HG02840 (cell line): ENCODE results near the gene TBX2.

Experiments
- ATAC-seq: cut with Tn5 transposase; IDR thresholded peaks from one replicate; pipeline ENCODE4 v1.9.1; 2021; ENCODE audit warnings: mild to moderate bottlenecking, moderate library complexity, moderate number of reproducible peaks; ENCODE audit not compliant: unreplicated experiment, low FRiP score

Gene TBX2

DNA sequence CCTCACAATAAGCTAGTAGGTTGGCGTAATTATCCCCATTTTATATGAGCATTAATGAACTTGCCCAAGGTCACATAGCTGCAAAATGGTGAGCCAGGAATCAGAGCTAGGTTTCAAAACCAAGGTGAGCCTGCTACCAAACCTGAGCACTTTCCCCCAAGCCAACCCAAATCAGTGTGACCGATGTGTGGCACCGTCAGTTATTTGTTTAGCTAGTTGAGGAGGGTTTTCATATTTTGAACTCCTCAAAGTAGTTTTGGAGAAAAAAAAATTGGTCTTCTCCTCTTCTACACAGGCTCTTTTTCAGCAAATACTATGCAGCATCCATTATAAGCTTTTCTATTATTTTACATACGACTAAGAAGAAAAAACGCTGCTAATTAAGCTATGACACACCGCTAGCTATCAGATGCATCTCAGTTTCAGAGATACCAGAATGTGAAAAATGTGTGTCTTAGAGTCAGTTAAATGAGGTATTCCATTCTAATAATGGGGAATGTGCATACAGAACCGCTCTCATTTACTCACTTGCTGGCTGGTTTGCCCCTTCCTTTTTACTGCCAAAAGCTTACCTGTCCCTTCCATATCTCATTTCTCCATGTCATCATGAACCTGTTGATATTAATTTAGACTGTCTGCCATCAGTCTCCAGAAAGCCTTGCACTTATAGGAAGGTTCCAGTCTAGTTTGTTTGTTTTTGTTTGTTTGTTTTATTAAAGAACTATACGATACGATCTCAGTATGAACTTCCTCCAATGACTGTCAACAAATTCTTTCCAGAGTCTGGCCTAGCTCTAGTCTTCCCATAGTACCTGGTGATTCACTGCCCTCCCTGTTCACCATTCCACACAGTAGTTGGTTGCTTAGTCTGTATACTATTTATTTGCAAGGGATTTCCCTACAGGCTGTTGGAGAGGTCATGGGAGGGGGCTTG, 50.3 kb downstream of the TBX2 start:
- ATAC-seq, result no peak

DNA sequence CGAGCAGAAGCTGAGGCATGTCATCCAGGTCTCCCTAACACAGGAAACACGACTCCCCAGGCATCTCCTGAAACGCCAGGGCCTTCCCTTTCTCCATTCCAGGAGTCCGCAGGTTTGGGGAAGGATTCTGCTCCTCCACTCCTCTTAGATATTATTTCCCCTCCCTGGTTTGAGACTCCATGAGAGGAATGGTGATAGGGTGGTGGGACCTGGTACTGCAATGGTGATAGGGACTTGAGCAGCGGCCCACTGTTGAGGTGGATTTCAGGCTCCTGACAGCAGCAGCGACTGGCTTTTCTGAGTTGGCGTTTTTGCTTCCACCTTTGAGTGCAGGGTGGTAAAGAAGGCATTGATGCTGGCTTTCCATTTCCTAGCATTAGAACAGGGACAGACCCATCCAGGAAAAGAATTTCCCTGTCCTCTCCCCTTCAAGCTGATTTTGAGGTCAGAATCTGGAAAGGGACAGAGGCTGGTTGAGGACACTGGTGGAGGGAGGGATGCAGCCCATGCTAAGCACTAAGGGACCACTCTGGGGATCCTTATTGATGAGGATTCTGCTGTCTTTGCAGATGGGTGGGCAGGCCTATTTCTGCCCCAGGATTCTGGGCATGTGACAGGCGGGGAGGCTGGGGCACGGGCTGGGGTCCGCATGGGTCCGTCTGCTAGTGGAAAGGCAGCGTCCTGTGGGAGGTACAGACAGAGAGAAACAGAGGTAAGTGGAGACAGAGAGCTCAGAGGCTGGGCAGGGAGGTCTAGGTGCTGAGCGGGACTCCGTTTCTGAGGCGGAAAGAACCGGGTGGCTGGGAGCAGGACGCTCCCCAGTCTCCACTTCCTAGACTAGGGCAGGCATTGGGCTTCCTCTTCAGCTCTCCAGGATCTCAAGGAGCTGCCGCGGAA, 51.2 kb downstream of the TBX2 start:
- no peak for ATAC-seq

GRCh38 chr17:61451538-61452300, 52.1 kb downstream of the TBX2 start:
- ATAC-seq, result no peak

DNA sequence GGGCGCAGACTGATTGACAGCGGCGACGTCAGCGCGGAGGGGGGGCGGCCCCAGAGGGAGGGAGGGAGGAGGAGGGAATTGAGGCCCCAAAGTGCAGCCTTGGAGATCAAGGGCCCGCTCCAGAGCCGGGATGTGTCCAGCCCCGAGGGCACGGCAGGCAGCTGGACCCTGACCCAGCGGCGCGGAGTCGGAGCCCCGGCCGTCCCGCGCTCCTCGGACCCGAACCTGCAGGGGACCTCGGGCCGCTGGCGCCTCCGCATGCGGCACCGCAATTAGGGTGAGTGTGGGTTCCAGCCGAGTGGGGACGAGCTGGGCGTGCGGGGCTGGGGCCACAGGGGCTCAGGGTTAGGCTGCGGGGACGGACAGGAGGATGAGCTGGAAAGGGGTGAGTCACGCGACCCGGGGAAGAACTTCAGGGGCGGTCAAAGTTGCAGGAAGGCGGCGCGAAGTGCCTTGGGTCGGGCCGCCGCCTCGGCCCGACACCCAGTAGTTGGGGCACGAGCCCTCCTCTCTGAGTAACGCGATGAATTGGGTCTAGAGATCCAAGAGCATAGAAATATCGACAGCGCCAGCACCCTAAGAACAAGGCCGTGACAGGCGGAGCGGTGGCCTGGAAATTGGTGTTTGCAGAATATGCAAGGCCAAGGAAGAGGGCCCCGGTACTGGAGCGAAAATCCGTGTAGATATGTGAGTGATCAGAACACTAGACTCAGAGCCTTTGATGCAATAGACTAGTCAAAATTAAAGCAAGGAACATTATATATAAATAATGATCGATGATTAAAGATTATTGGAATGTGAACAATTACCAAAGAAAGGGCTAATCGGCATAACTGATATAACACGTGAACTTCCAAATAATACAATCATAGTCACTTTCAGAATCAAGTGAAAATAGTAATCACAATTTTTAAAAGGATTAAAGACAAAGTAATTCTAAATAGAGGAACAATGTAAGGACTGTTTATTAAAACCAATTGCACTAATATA, 53.0 kb downstream of the TBX2 start, which contains the start of gene TBX4:
Gene TBX4 (plus strand): TSS at position 122 of the 990 bp plus-strand sequence. CDS start 4,069 bp downstream, outside the sequence.
- no peak for ATAC-seq

DNA sequence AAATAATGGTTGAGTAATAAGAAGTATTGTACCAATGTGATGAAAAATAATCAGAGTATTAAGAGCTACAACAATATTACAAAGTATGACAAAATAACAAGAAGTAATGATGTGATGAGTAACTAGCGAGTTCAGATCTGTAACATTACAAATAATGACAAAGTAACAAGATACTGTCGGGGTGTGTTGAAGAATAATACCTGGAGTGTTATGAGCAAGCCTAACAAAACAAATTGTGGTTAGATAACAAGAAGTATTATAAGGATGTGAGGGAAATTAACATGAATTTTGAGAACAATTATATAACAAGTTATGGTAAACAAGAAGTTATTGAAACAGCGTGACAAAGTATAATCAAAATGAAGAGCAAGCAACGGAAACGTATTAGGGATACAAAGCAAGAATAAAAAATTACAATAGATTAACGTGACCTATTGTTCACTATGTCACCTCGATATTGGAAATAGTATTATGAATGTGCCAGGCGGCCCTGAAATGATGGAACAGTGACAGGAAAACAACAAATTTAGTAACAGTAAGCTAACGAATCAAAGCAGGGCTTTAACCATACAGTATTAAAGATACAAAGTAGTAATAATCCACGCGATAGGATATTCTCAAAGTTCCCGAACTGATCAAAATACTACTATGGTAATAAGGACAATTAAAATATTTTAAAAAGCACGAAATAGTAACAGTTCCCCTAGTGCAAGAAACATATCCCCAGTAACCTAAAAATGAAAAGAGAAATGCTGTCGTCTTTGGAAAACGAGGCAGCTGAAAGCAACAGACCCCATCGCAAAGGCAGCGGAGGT, 54.1 kb downstream of the TBX2 start:
- ATAC-seq, result no peak

GRCh38 chr17:61454381-61455323, 55.0 kb downstream of the TBX2 start:
- no peak for ATAC-seq

DNA sequence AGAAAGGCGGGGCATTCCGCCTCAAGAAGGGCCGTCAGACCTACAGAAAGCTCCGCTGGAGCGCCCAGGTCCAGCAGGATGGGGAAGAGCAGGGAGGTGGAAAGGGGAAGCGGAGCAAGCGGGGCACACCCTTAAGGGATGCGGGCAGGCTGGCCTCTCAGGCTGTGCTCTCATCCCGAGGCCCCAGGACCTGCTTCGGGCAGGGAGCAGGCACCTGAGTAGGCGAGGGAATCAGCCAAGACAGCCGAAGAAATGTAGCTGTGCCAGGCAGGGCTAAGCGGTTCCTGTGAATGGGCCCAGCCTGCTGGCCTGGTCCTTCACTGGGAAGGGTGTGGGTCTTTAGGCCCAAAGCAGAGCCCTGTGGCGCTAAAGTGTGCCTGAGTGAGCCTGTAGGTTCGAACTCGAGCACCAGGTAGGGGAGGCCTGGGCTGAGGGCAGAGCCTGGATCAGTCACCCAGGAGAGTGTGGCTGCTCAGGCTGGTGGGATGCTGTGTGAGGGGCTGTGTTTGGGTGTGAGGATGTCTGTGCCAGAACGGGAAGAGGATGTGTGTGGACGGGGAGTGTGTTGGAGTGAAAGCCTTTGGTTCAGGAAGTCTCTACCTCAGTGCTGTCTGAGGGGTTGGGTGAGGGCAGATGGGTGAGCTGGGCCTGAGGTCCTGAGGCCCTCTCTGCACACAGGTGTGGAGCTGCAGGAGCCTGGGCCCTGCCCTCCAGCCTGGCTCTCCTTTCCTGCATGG, 55.8 kb downstream of the TBX2 start:
- ATAC-seq, result no peak

DNA sequence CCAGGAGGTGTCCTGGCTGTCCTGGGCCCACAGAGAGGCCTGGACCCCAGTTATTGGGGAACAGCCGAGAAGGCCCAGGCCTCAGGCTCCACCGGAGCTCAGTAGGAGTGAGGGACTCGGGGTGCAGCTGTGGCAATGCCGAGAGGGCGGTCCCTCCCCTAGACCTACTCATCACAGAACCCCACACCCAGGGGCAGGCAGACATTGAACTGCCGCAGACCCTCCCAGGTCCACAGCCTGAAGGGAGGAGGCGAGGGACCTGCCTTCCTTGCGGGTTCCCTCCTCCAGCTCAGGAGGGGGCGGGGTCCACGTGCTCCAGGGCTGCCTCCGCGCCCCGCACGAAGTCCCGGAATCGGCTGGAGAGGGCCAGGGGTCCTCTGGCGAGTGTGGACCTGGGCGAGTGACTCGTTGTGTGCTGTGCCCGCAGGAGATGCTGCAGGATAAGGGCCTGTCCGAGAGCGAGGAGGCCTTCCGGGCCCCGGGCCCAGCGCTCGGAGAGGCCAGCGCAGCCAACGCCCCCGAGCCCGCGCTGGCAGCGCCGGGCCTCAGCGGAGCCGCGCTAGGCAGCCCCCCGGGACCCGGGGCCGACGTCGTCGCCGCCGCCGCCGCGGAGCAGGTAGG, 56.5 kb downstream of the TBX2 start:
- no peak for ATAC-seq

- no peak for ATAC-seq
These were observed 57.1 kb downstream of the TBX2 start for GRCh38 chr17:61456688-61457225.

- no peak for ATAC-seq
These were observed 57.8 kb downstream of the TBX2 start for GRCh38 chr17:61457226-61457983.

- ATAC-seq, result no peak
These were observed 58.4 kb downstream of the TBX2 start for GRCh38 chr17:61458000-61458399.

- no peak for ATAC-seq
These were observed 58.9 kb downstream of the TBX2 start for GRCh38 chr17:61458421-61459141.
